HK-2 (cell line): ENCODE measurements around the gene ASS1.

Source experiments
- DNase-seq: peaks from one replicate; pipeline ENCODE4 v3.0.0-alpha.2; 2018; ENCODE audit not compliant: unreplicated experiment

Gene ASS1

GRCh38 chr9:130454096-130454811, 9.5 kb downstream of the ASS1 start:
- no peak for DNase-seq

- DNase-seq: no peak
These were observed 10.1 kb downstream of the ASS1 start for GRCh38 chr9:130454812-130455325.

GRCh38 chr9:130458027-130458803, 13.5 kb downstream of the ASS1 start:
- no peak for DNase-seq

GRCh38 chr9:130458804-130459067, 14.0 kb downstream of the ASS1 start:
- DNase-seq: no peak

- no peak for DNase-seq
These were observed 14.4 kb downstream of the ASS1 start for GRCh38 chr9:130459151-130459550.

GRCh38 chr9:130459941-130460669, 15.3 kb downstream of the ASS1 start:
- no peak for DNase-seq

GRCh38 chr9:130461218-130461630, 16.5 kb downstream of the ASS1 start:
- DNase-seq: peak; percentile 69

GRCh38 chr9:130461731-130462130, 17.0 kb downstream of the ASS1 start:
- DNase-seq: no peak

- no peak for DNase-seq
These were observed 18.2 kb downstream of the ASS1 start for GRCh38 chr9:130462685-130463540.

GRCh38 chr9:130463763-130464745, 19.3 kb downstream of the ASS1 start:
- no peak for DNase-seq

- DNase-seq: no peak
These were observed 20.8 kb downstream of the ASS1 start for GRCh38 chr9:130465383-130466096.

GRCh38 chr9:130466537-130467217, 21.9 kb downstream of the ASS1 start:
- no peak for DNase-seq

GRCh38 chr9:130467316-130467715, 22.6 kb downstream of the ASS1 start:
- DNase-seq: no peak

- DNase-seq: no peak
These were observed 23.8 kb downstream of the ASS1 start for GRCh38 chr9:130468566-130468965.

GRCh38 chr9:130470269-130470668, 25.5 kb downstream of the ASS1 start:
- no peak for DNase-seq

GRCh38 chr9:130470950-130471349, 26.2 kb downstream of the ASS1 start:
- DNase-seq: no peak

- DNase-seq: no peak
These were observed 26.8 kb downstream of the ASS1 start for GRCh38 chr9:130471411-130472183.

GRCh38 chr9:130472184-130472705, 27.5 kb downstream of the ASS1 start:
- no peak for DNase-seq
